K562 (cell line): ENCODE measurements around the gene EIF4G2.

Experiments
- CTCF ChIP-seq, 3 experiments: IDR thresholded peaks in 2 of 3; conservative IDR thresholded peaks in 1 of 3; 2 replicates each; pipeline ENCODE4 v1.5.1; 2011 to 2012; ENCODE audit warnings: low read length in 3 of 3, mild to moderate bottlenecking in 3 of 3, control low read depth in 2 of 3, improper control_type of control experiment in 1 of 3, inconsistent platforms in 1 of 3, low read depth in 1 of 3, mixed read lengths in 1 of 3, moderate library complexity in 1 of 3; ENCODE audit not compliant: insufficient read depth in 2 of 3
- RAD51 ChIP-seq: fragments of 450-650 bp; IDR thresholded peaks from 2 replicates; pipeline ENCODE4 v1.7.1; 2016; ENCODE audit warnings: low read depth, mild to moderate bottlenecking, borderline replicate concordance

- TF ChIP-seq RAD51 (no peak), CTCF (IDR thresholded peaks at IDR 0.05 in 2 of 3, conservative IDR thresholded peaks at IDR 0.05 in 1 of 3; ENCODE audit: insufficient read depth in 2 of 3, low read depth in 1 of 3, low read length in 3 of 3) (peak; percentile 57 to 76 (median 71))
Observed at GRCh38 chr11:10770626-10771254, 38.0 kb downstream of the EIF4G2 start.
